Measurements from ENCODE around the gene PLCL1. TPM values are rescaled to one million over a fixed set of nuclear protein-coding genes. Genes with fewer than 3 reads are reported as not detected.

The PLCL1 gene
- 1 to 10 TPM in 2 of 3 donors, under 1 TPM in 1; 0.86 to 2.8 (median 1.1) TPM for total RNA-seq
- 2.7 TPM for total RNA-seq (2013)

DNA sequence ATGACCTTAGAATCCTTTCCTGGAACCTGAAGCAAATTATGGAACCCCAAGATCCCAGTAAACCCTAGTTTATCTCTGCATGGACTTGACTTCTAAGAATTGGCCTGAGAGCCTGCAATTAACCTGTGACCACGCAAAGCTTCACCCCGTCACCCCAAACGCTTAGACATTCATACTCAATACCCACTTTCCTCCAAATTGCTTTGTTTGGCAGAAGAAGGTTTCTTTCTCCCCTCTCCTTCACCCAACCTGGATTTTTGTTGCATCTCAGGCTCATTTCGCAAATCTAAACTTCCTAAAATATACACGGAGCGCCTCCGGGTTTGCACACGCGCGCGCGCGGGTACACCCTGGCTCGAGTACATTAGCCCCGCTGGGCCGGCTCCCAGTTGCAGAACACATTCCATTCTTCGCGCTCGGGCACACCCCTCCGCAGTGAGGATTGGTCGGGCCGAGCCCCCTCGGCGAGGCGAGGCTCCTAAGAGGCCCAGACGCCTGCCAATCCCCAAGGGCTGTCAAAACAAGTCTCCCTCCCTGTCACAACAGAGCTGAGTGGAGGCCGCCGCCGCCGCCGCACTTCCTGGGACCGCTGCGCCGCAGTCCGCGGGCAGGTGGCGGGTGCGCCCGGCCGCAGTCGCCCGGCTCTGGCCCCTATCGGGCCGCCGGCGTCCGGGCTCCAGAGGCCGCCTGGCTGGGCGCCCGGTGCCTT lies at the start of gene PLCL1:
Gene PLCL1, plus strand, starts transcription at position 545 of the 709 bp plus-strand sequence.
- H3K4me3 ChIP-seq (ENCODE audit: low read length), result peak within 1 kb of the TSS; percentile 50
- no peaks in the 10 kb centered on the region for H3K36me3 Mint-ChIP-seq
- H3K4me1 ChIP-seq (ENCODE audit: control insufficient read depth, insufficient read depth, low read length), result peaks cover 8% of the 10 kb centered on the region
- peaks cover 47 to 82% of the 10 kb centered on the region in 2 donors for H3K27me3 Mint-ChIP-seq (ENCODE audit: low read depth in 2 of 2)
- peak; percentile 54 to 93 for DNase-seq
- no peaks in the 10 kb centered on the region for H3K9me3 Mint-ChIP-seq
- intact Hi-C loops (cut with micrococcal nuclease), result no loop called here
- ATAC-seq, result peak; percentile 96 to 97 (median 96)
- TF ChIP-seq, protein P1, sequence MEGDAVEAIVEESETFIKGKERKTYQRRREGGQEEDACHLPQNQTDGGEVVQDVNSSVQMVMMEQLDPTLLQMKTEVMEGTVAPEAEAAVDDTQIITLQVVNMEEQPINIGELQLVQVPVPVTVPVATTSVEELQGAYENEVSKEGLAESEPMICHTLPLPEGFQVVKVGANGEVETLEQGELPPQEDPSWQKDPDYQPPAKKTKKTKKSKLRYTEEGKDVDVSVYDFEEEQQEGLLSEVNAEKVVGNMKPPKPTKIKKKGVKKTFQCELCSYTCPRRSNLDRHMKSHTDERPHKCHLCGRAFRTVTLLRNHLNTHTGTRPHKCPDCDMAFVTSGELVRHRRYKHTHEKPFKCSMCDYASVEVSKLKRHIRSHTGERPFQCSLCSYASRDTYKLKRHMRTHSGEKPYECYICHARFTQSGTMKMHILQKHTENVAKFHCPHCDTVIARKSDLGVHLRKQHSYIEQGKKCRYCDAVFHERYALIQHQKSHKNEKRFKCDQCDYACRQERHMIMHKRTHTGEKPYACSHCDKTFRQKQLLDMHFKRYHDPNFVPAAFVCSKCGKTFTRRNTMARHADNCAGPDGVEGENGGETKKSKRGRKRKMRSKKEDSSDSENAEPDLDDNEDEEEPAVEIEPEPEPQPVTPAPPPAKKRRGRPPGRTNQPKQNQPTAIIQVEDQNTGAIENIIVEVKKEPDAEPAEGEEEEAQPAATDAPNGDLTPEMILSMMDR (IDR thresholded peaks at IDR 0.05), result no peak
- H3K36me3 ChIP-seq (ENCODE audit: control insufficient read depth, insufficient read depth, low read length), result no peaks in the 10 kb centered on the region
- WGBS (ENCODE audit: insufficient coverage), result under 1% methylated on average over 50 of the region's 50 CpGs
- no peaks in the 10 kb centered on the region for H3K9me3 ChIP-seq (ENCODE audit: control insufficient read depth, insufficient read depth, low read length)
- H3K27ac ChIP-seq (ENCODE audit: low read length), result no peak within 1 kb of the TSS
- H3K27me3 ChIP-seq (ENCODE audit: control insufficient read depth, insufficient read depth, low read length), result peaks cover 11% of the 10 kb centered on the region
- peak within 1 kb of the TSS; percentile 88 for H3K4me3 Mint-ChIP-seq
- H3K27ac Mint-ChIP-seq, result peak within 1 kb of the TSS in 1 of 2 donors; percentile 54
- H3K4me1 Mint-ChIP-seq, result peaks cover 13 to 17% of the 10 kb centered on the region in 2 donors

DNA sequence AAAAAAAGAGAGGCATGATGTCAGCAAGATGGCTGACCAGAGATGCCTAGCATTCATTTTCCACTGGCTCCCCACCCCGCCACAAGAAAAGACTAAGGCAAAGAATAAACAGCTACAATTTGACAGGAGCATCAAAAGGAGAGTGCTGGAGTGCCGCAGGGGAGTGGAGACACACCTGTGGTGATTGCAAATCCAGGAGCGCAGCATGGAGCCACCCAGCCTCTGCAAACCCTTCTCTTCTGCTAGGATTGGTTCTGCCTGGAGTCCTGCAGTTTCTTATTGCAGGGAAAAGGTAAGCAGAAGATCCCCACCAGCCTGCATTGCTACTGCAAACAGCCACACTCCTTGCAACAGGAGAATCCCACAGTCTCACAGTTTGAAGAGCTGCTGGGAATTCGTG lies 45.4 kb upstream of the PLCL1 start:
- peaks cover 9 to 11% of the 10 kb centered on the region in 2 donors for H3K27me3 Mint-ChIP-seq (ENCODE audit: low read depth in 2 of 2)
- ATAC-seq (no peak), DNase-seq (no peak)
- no peaks in the 10 kb centered on the region for H3K27me3 ChIP-seq (ENCODE audit: control insufficient read depth, insufficient read depth, low read length)
- no peak overlapping the region for H3K4me3 ChIP-seq (ENCODE audit: low read length)
- H3K9me3 ChIP-seq (ENCODE audit: control insufficient read depth, insufficient read depth, low read length), result peaks cover 11% of the 10 kb centered on the region
- no peaks in the 10 kb centered on the region for H3K36me3 ChIP-seq (ENCODE audit: control insufficient read depth, insufficient read depth, low read length)
- TF ChIP-seq, protein P1 (IDR thresholded peaks at IDR 0.05), result no peak
- no peaks in the 10 kb centered on the region for H3K4me1 Mint-ChIP-seq
- 88% methylated on average over 4 of the region's 4 CpGs for WGBS (ENCODE audit: insufficient coverage)
- H3K36me3 Mint-ChIP-seq, result peaks cover 5% of the 10 kb centered on the region
- no peak overlapping the region for H3K27ac Mint-ChIP-seq
- no peak overlapping the region for H3K27ac ChIP-seq (ENCODE audit: low read length)
- H3K4me1 ChIP-seq (ENCODE audit: control insufficient read depth, insufficient read depth, low read length), result no peaks in the 10 kb centered on the region
- intact Hi-C loops (cut with micrococcal nuclease), result no loop called here
- peaks cover 2 to 3% of the 10 kb centered on the region in 2 donors for H3K9me3 Mint-ChIP-seq
- no peak overlapping the region for H3K4me3 Mint-ChIP-seq

DNA sequence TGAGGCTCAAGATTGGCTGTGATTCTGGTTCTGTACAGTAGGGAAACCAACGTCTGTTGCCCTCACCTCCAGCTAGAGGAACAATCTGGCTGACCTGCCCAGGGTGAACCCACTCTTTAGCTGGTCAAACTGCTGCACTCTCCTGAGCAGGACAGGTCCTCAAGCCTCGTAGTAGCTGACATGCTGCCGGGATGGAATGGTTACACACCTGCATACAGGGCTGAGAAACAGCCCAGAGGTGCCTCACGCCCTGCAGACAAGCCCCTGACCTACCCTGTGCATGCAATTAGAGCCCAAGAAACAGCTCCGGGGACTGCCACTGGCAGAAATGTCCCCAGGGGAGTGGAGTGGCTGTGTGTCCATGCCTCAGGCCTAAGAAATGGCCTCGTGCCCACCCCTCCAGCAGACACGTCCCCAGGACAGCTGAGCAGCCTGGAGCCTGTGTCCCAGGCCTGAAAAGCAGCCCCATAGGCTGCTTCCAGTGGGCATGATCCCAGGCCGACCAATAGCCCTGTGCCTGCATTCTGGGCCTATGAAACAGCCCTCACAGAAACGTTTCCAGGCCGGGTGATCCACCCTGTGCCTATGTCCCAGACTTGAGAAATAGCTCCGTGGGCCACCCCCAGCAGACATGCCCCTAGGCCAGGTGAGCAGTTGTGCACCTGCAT lies 44.6 kb upstream of the PLCL1 start:
- TF ChIP-seq, protein P1 (IDR thresholded peaks at IDR 0.05), result no peak
- 78% methylated on average over 11 of the region's 11 CpGs for WGBS (ENCODE audit: insufficient coverage)
- DNase-seq (no peak), ATAC-seq (peak in 1 of 3 donors; percentile 35)
- no peak overlapping the region for H3K4me3 ChIP-seq (ENCODE audit: low read length)
- no peaks in the 10 kb centered on the region for H3K4me1 ChIP-seq (ENCODE audit: control insufficient read depth, insufficient read depth, low read length)
- Mint-ChIP-seq H3K4me3 (no peak overlapping the region), H3K4me1 (no peaks in the 10 kb centered on the region), H3K9me3 (peaks cover 2 to 3% of the 10 kb centered on the region in 2 donors), H3K27me3 (ENCODE audit: low read depth in 2 of 2) (peaks cover 10 to 13% of the 10 kb centered on the region in 2 donors), H3K27ac (no peak overlapping the region), H3K36me3 (peaks cover 5% of the 10 kb centered on the region)
- H3K27ac ChIP-seq (ENCODE audit: low read length), result no peak overlapping the region
- no peaks in the 10 kb centered on the region for H3K27me3 ChIP-seq (ENCODE audit: control insufficient read depth, insufficient read depth, low read length)
- intact Hi-C loops (cut with micrococcal nuclease), result no loop called here
- no peaks in the 10 kb centered on the region for H3K36me3 ChIP-seq (ENCODE audit: control insufficient read depth, insufficient read depth, low read length)
- peaks cover 11% of the 10 kb centered on the region for H3K9me3 ChIP-seq (ENCODE audit: control insufficient read depth, insufficient read depth, low read length)
